ENCODE measurements around the gene TECPR2. TPM values are rescaled to one million over a fixed set of nuclear protein-coding genes. Genes with fewer than 3 reads are reported as not detected.
"Not testable (repeated sequence)": the region's sequence is repeated elsewhere in the genome, so short reads cannot be mapped to it uniquely, and the experiment has no call there.

TECPR2 gene
- polyA plus RNA-seq, 3 donors: 3.3 to 6.1 (median 5.9) TPM

DNA sequence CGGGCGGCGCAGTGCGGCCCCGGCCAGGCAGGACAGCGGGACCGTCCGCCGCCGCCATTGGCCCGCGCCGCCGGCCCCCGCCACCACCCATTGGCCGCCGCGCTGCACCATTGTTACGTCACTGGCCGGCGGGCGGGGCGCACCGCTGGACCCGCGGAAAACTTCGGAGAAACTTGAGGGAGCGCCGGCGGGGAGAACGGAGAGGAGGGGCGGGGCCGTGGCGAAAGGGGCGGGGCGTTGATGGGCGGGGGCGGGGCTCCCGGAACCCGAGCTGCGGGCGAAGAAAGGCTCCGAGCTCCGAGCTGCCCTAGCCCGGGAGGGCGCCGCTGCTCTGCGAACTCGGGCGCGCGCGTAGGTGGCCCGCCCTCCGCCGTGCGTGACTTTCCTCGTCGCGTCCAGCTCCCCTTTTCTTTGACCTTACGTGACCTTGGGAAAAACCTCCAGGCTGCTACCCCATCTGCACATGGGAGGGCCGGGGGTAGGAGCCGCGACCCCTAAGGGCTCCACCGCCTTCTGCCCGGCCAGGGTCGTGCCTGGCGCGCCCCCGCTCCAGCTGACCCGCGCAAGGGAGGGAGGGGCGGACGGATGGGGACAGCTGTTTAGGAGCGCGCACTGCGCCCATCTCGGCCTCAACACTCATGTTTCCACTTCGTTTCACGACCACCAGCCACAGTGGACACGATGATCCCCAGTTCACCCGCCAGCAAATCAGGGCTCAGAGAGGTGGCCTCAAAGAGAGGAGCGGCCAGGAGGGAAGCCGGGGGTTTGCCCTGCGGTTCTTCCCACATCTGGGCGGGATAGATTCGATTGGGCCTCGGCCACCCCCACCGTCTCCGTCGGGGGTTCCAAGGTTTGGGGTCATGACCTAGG is 147.2 kb downstream of the TECPR2 start, which contains the start of gene ANKRD9:
TSS of gene ANKRD9 (minus strand) at position 31 of the 870 bp plus-strand sequence. CDS start 1,887 bp downstream, outside the sequence.
- H3K27ac ChIP-seq (ENCODE audit: low read depth, low read length): no peak within 1 kb of the TSS
- WGBS, 3 donors: 1 to 2% (median 2%) methylated on average over 65 to 88 of the region's 91 CpGs

DNA sequence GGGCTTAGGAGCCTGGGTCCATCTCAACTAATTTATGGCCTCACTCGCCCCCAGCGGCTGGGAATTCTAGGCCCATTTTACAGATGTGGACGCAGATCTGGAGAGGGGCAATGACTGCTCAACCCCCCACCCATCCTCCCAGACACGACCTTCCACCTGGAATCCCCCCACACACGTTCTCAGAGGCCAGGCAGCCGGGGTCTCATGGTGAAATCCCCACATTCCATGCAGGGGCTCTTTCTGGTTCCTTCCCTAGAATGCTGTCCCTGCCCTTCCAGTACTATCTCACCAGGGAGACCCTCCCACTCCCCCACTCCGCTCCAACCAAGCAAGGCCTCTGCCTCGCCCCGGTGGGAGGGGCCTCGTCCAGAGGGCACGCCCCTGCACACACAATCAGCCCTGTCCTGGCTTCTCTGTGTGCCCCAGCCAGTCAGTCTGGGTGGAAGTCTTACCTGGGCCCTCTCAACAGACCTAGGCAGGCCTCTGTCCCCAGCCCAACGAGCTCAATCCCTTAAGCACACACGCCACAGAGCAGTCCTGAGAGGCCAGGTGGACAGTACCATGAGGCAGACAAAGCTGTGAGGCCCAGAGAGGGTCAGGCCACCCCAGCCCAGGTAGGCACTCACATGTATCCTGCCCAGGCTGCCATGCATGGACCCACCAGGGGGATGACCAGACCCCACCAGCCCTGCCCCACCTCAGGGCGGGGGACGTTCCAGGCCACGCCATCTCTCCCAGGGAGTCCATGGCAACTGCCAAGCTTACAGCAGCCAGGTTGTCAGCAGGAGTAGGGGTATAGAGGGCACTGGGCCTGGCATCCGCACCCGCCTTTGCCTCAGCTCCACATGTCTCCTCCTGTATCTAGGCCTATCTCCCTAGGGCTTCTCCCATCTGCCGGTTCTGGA is 148.1 kb downstream of the TECPR2 start:
- WGBS, 3 donors: 61 to 66% (median 64%) methylated on average over 16 to 19 of the region's 19 CpGs
- no peak overlapping the region for H3K27ac ChIP-seq (ENCODE audit: low read depth, low read length)

DNA sequence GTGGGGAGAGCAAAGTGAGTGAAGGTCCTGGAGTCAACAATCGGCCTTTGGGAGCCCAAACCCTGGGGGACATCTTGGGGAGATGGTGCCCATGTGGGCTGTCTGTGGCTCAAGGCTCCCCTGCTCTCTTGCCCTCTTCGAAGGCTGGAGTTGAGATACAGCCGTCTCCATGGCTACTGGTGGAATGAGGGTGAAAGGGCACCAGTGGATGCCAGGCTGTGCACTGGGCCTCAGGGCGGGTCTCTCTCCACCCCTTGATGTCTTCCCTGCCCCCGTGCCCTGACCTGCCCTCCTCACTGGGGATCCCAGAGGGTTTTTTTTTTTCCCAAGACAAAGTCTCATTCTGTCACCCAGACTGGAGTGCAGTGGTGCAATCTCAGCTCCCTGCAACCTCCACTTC is 148.8 kb downstream of the TECPR2 start:
- 77 to 92% (median 86%) methylated on average over 5 of the region's 5 CpGs for WGBS, 3 donors
- H3K27ac ChIP-seq (ENCODE audit: low read depth, low read length): no peak overlapping the region

DNA sequence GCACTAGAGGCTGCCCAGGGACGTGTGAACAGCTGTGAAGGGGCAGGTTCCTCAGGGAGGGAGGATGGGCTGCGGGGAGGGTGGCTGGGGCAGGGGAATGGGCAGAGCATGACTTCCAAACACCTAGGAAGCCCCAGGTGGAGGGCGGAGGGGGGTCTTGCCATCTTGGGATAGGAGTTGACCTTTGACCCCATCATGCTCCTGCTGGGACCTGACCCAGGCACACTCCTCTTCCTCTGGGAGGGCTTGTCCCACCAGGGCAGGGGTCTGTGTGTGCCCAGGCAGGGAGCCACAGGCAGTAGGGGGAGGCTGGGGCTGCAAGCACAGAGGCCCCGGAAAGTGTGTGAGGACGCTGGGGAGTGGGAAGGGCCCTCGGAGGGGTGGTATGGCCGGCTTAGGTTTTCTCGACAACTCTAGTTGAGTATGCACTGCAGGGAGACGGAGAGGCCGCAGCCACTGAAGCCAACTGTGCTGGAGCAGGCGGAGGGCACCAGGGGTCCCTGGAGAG is 150.1 kb downstream of the TECPR2 start:
- WGBS, 3 donors: 85 to 89% (median 86%) methylated on average over 11 of the region's 11 CpGs
- no peak overlapping the region for H3K27ac ChIP-seq (ENCODE audit: low read depth, low read length)

DNA sequence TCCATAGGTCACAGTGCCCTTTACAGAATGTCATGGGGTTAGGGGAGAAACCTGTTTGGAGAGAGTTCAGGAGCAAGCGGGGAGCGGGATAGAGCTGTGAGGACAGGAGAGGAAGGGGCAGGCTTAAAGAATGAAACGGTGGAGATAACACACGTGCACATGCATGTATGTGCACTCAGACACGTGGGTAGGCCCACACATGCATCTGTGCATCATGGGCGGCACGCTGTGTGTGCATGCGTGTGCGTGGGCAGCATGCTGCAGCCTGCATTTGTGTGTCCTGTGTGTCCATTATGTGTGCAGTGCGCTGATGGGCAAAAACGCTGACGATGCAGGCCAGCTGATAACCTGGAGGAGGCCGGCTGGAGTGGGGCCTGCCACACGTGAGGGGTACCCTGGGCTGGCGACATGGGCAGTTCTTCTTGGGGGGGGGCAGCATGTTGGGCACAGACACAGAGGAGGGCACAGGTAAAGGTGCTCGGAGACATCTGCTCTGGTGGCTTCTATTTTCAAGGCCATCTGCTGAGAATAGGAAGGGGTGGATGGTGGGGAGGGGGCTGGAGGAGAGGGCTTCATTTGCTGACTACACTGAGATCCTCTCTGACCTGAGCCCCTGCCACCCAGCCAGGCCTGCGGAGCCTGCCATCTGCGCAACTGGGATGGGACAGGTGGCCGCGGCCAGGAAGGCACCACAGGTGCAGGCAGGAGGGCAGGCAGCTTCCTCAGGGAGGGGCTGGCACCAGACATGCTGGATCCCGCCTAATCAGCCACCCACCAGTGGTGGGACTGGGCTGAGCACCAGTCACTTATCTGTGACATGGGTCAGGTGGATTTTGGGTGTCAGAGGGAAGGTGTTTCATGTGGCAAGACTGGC is 151.4 kb downstream of the TECPR2 start:
- WGBS, 3 donors: 83 to 90% (median 88%) methylated on average over 21 of the region's 21 CpGs
- no peak overlapping the region for H3K27ac ChIP-seq (ENCODE audit: low read depth, low read length)

DNA sequence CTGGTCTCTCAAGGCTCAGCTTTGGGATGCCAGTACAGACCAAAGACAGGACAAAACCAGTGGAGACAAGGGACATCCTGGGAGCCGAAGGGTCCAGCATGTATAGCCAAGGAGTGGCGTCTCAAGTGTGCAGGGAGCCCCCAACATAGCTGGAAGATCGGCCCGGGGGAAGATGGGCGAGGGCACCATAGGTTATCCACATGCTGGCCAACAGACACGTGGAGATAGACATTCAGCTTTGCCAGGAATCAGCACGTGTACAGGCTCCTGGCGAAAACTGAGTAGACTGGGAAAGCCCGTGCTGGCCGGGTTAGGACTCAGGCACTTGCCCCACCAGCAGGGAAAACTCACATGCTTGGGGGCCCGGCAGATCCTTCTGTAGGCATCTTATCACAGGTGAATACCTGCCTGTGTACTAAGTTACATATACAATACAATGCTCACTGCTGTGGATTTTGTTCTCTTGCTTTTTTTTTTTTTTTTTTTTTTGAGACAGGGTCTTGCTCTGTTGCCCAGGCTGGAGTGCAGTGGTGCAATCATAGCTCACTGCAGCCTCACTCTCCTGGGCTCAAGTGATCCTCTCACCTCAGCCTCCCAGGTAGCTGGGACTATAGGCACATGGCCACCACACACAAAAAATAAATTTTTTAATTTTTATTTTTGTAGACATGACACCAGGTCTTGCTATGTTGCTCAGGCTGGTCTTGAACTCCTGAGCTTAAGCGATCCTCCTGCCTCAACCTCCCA is 152.4 kb downstream of the TECPR2 start:
- WGBS, 3 donors: 82 to 89% (median 88%) methylated on average over 12 of the region's 12 CpGs
- H3K27ac ChIP-seq (ENCODE audit: low read depth, low read length): no peak overlapping the region

DNA sequence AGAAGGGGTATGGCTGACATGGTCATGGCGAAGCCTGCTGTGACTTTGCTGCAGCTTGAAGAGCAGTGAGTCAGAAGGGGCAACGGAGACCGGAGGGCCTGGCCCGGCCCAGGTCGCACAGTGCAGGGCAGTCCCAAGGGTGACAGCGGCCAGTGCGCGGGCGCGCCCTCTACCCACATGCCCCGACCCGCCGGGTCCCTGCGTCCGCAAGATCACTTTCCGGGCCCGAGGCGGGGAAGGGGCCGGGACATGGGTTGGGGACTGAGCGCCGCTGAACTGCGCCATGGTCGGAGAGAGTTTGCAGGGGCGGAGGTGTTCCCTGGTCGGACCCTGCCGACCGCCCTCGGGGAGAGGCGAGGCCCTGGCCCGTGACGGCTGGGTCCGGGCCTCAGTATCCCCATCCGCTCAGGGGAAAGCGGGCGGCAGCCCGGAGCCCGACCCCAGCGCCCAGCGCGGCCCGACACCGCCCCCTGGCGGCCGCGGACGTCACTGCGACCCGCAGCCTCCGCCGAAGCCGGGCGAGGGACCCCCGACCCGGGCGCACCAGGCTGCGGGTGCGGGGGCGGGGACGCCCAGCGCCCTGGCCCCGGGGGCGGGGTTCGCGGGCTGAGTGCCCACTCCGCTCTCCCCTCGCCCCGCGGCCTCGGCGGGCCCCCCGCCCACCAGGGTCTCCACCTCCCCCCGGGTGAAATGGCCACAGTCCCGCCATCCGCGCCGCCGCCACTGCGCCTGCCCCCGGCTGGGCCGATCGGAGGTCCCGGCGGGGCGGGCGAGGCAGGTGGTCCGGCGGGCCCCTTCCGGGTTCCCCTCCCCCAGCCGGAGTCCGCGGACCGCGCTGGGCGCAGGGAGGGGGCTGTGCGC is 154.0 kb downstream of the TECPR2 start:
- H3K27ac ChIP-seq (ENCODE audit: low read depth, low read length): no peak overlapping the region
- 0 to 1% (median 1%) methylated on average over 32 to 88 of the region's 95 CpGs for WGBS, 3 donors

DNA sequence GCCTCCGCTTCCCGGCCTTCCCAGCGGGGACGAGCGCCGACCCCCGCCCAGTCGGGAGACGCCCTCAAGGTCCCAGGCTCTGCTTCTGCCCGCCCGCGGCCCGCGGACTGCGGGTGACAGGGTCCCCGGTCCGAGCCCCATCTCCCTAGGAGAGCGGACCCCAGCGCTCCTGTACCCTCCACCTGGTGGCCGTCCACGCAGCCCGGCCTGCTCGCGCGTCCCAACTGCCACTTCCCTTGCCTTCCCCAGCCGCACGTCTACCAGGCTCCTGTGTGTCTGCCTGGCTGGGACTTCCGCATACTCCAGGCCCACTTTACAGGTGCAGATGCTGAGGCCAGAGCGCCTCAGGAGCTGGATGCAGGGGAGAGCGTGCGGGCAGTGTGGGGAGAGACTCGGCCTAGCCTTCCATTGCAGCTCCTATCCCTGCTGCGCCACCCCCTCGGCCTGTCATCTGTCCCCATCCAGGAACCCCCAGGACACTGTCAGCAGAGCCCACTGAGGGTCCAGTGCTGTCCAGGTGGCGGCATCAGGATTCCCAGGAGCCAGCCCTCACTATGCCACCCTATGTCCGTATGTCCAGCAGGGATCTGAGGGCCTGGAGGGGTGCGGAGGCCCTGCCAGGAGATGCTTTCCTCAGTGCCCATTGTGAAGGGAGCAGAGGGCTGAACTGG is 154.8 kb downstream of the TECPR2 start:
- 30 to 41% (median 39%) methylated on average over 24 to 36 of the region's 37 CpGs for WGBS, 3 donors

DNA sequence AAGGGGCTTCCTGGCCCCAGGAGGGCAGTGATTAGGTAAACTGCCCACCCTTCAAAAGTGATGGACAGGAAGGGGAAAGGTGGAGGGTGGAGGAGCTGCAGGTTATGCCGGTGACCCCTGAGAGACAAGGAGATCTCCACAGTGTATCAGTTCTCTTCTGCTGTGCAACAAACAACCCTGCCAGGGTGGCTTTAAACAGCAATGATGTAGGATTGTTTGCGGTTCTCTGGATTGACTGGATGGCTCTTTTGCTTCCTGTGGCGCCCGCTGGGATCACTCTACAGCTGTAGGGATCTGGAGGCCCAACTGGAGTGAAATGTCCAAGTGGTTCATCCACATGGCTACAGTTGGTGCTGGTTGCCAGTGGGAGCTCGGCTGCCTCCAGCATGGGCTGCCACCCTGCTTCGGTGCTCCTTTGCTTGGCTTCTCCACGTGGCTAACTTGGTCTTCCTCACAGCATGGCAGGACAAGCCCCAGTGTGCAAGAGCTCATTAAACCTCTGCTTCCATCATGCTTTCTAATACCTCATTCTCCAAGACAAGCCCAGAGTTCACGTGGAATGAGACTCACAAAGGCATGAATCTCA is 155.4 kb downstream of the TECPR2 start:
- H3K27ac ChIP-seq (ENCODE audit: low read depth, low read length): no peak overlapping the region
- WGBS, 3 donors: 89 to 97% (median 89%) methylated on average over 8 of the region's 8 CpGs

More for the DNA sequence above, 154.8 kb downstream of the TECPR2 start:
- no peak overlapping the region for H3K27ac ChIP-seq (ENCODE audit: low read depth, low read length)

DNA sequence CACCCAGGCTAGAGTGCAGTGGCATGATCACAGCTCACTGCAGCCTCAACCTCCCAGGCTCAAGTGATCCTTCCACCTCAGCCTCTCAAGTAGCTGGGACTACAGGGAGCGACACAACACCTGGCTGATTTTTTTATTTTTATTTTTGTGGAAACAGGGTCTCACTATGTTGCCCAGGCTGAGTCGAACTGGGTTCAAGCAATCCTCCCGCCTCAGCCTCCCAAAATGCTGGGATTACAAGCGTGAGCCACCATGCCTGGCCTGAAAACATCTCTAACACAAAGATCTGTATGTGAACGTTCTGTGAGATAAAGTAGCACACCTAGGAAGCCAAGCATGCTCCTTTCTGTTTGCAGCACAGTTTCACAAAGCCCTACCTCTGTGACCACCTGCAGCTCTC is 157.0 kb downstream of the TECPR2 start:
- 81 to 90% (median 88%) methylated on average over 5 of the region's 5 CpGs for WGBS, 3 donors
- H3K27ac ChIP-seq (ENCODE audit: low read depth, low read length): not testable (repeated sequence)

DNA sequence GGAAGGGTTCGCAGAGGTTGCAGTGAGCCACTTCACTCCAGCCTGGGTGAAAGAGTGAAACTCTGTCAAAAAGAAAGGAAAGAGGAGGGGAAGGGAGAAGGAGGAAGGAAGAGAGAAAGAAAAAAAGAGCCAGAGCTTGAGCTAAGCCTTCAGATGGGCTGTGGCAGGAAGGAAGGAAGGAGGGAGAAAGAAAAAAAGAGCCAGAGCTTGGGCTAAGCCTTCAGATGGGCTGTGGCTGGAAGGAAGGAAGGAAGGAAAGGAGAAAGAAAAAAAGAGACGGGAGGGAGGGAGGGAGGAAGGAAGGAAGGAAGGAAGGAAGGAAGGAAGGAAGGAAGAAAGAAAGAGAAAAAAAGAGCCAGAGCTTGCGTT is 160.4 kb downstream of the TECPR2 start:
- WGBS, 3 donors: 23 to 84% (median 40%) methylated on average over 2 to 3 of the region's 3 CpGs
- no peak overlapping the region for H3K27ac ChIP-seq (ENCODE audit: low read depth, low read length)

DNA sequence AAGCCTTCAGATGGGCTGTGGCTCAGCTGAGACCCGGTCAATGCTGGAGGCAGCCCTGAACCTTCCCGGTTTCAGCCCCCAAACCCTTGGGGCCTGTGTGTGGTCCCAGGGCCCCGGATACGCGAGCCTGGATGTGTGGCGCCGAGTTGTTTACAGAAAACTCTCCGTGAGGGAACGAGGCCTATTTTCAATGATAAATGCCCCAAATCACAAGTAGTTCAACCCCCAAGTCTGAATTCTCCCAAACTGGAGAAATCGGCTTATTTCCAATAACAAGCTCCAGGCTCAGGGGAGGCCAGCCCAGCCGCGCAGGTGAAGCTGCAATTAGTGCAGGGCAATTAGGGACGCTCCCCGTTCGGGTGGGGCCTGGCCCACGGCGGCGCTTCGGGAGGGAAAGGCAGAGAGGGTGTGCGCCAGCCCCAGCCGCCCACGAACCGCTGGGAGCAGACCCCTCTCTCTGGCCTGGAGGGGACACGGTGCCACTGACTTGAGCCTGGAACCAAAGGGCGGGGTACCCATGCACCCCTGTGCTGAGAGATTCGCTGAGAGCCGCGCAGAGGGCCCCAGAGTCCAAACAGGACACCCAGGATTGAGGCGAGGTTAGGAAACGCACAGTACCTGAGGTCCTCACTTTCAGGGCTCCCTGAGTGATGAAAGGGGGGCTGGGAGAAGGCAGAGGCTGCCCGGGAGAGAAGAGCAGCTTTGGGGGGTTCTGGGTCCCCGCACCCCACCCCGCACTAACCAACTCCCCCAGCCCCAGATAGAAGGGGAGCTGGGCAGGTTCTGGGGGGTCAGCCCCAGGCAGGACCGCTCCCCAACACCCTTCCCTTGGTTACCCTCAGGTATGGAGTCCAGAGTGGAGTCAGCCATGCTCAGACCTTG is 161.1 kb downstream of the TECPR2 start:
- WGBS, 3 donors: 41 to 56% (median 52%) methylated on average over 34 of the region's 34 CpGs
- no peak overlapping the region for H3K27ac ChIP-seq (ENCODE audit: low read depth, low read length)

DNA sequence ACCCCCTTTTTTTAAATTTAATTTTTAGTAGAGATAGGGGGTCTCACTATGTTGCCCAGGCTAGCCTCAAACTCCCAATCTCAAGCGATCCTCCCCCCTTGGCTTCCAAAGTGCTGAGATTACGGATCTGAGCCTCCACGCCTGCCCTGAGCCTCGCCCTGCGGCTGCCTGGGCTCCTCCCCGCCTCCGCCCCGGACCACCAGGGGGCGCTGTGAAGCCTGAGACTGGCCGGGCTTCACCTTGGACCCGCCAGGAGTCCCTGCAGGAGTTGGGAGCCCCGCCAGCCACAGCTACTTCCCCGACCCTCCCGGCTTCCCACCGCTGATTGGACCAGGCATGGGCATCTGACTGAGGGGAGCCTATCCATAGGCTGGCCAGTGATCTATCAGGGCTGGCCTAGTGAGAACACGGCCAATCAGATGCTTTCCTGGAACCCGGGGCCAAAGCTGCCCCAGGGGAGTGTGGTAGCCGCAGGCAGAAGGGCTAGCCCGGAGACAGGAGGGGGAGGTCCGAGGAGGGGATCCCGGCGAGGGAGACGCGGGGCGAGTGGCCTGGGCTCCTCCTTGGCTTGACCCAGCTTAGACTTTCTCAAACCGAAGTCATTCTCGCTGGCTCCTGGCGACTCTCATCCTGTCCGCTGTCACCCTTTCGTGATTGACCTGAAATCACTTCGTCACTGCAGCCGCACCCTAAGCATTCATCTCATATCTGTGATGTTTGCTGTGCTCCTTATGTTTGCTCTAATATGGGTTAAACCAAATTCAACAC is 161.9 kb downstream of the TECPR2 start:
- no peak overlapping the region for H3K27ac ChIP-seq (ENCODE audit: low read depth, low read length)
- WGBS, 3 donors: 0 to 1% (median 1%) methylated on average over 32 of the region's 32 CpGs

DNA sequence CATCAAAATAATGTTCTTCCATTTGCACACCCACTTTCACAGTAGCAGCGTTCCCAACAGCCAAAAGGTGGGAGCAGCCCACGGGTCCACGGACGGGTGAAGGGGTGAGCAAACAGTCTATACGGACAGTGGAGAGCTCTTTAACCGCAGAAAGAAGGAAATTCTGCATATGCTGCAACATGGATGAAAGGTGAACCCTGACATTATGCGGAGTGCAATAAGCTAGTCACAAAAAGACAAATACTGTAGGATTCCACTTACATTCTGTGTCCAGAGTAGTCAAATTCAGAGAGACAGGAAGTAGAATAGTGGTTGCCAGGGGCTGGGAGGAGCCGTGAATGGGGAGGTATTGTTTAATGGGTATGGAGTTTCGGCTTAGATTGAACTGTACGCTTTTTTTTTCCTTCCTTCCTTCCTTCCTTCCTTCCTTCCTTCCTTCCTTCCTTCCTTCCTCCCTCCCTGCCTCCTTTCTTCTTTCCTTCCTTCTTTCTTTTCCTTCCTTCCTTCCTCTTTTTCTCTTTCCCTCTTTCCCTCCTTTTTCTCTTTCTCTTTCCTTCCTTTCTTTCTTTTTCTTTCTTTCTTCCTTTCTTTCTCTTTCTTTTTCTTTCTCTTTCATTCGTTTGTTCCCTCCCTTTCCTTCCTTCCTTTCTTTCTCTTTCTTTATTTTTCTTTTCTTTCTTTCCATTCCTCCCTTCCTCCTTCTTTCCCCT is 162.6 kb downstream of the TECPR2 start:
- H3K27ac ChIP-seq (ENCODE audit: low read depth, low read length): no peak overlapping the region
- 1 to 4% (median 1%) methylated on average over 11 of the region's 11 CpGs for WGBS, 3 donors

Measured in adipose tissue (tissue), 3 donors.